8988T (cell line): ENCODE measurements around the gene CHCHD10.
A peak's percentile ranks its signal among the peaks of the same experiment; 100 is the strongest.
"Not testable (repeated sequence)": the region's sequence is repeated elsewhere in the genome, so short reads cannot be mapped to it uniquely, and the experiment has no call there.

ENCODE experiments used
- DNase-seq: peaks from one replicate; pipeline ENCODE4 v3.0.0; 2011

CHCHD10 gene

DNA sequence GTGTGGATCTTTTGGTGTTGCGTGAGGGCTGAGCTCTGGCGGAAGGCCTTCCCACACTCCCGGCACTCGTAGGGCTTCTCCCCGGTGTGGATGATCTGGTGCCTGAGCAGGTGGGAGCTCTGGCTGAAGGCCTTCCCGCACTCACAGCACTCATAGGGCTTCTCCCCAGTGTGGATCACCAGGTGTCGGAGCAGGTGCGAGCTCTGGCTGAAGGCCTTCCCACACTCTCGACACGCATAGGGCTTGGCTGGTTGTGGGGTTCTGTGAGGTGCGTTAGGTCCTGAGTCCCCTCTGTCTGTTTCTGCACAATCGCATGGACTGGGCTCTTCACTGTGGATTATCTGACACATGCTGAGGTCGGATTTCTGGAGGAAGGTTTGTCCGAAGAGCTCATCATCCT is 23.3 kb downstream of the CHCHD10 start:
- DNase-seq, result no peak

DNA sequence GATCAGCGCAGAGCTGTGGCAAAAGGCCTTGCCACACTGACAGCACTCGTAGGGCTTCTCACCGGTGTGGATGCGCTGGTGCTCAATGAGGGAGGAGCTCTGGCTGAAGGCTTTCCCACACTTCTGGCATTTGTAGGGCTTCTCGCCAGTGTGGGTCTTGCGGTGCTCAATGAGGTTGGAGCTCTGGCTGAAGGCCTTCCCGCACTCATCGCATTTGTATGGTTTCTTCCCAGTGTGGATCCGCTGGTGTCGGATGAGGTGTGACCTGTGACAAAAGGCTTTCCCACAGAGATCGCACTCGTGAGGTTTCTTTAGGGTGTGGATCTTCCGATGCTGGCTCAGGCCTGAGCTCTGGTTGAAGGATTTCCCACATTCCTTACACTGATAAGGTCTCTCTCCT is 23.8 kb downstream of the CHCHD10 start:
- DNase-seq, result no peak

DNA sequence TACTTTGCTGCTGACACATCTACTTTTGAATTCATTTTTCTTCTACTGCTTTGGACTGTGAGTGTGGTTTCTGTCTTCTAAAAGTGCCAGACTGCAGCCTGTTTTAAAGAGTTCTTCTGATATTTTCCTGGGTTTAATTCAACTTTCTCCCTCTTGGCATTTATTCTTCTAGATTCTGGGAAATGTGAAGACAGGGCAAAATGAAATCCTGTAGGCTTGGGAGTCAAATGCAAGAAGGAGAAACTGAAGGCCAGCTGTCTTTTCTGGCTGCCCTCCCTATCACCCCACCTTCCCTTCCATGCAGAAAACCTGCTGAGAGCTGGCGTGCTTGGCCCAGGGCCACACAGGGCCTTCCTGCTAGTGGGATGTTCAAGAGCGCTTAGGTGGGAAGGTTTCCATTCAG is 24.5 kb downstream of the CHCHD10 start:
- DNase-seq, result no peak

GRCh38 chr22:23742505-23743264 is 25.1 kb downstream of the CHCHD10 start:
- no peak for DNase-seq

DNA sequence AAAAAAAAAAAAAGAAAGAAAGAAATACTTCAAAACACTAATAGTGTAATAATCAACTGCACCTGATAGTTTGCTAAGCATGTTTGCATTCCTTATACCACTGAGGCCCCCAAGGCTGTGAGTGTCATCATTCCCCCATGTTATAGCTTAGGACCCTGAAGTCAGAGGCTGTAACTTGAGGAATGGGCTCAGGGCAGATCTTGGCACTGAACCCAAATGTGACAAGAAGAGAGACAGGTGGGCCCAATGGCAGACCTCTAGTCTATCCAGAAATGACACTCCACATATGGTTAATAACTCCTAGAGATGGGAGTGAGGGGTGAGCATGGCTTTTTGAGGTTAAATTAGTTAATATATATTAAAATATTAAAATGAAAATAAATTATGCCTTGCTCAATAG is 30.1 kb downstream of the CHCHD10 start:
- no peak for DNase-seq

GRCh38 chr22:23728108-23728507 is 39.7 kb downstream of the CHCHD10 start:
- DNase-seq, result not testable (repeated sequence)

DNA sequence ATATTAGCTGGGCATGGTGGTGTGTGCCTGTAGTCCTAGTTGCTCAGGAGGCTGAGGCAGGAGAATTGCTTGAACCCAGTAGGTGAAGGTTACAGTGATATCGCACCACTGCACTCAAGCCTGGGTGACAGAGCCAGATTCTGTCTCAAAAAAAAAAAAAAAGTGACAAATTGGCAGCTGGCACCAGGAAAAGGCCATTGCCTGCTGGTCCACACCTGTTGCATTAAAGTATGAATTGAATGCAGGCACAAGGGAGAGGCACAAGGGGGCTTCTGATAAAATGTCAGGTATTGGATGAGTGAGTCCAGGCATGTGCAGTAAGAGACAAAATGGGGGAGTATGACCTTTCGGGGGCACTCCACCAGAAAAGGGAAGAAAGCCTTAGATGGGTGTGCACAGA is 45.0 kb downstream of the CHCHD10 start:
- no peak for DNase-seq

GRCh38 chr22:23722160-23722559 is 45.6 kb downstream of the CHCHD10 start:
- DNase-seq, result no peak

GRCh38 chr22:23720855-23721254 is 46.9 kb downstream of the CHCHD10 start:
- DNase-seq, result no peak

DNA sequence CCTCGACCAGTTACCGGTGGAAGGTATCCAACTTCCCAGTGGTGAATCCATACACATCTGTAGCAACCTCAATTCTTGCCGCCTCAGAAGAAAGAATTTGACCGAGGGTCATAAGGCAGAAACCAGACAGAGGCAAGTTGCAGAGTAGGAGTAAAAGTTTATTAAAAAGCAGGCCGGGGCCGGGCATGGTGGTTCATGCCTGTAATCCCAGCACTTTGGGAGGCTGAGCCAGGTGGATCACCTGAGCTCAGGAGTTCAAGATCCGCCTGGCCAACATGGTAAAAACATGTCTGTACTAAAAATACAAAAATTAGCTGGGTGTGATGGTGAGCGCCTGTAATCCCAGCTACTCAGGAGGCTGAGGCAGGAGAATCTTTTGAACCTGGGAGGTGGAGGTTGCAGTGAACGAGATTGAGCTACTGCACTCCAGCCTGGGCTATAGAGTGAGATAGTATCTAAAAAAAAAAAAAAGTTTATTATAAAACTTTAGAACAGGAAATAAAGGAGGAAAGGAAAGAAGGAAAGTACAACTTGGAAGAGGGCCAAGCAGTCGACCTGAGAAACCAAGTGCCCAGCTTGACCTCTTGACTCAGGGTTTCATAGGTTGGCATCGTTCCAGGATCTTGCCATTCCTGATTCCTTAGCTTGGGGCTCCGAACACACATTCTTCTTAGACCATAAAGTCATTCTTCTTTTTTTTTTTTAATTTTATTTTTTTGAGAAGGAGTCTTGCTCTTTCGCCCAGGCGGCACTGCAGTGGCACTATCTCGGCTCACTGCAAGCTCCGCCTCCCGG is 49.2 kb downstream of the CHCHD10 start:
- no peak for DNase-seq

GRCh38 chr22:23716811-23717801 is 50.7 kb downstream of the CHCHD10 start:
- DNase-seq, result peak; percentile 73
